Right lobe of liver (tissue), 6 donors: Measurements from ENCODE around the gene CLDN5. TPM values are rescaled to one million over a fixed set of nuclear protein-coding genes. Genes with fewer than 3 reads are reported as not detected.

Experiments
- ATAC-seq, 4 donors: fragments of 200-7000 bp; cut with Tn5 transposase; one replicate each; pipeline ENCODE4 v1.9.1; 2020; ENCODE audit warnings: mild to moderate bottlenecking in 4 of 4, moderate library complexity in 4 of 4
- DNase-seq, 3 donors: peaks; one replicate each; pipeline ENCODE4 v3.0.0-alpha.2; 2020
- H3K27ac ChIP-seq, 3 donors: fragments of 200-600 bp; one replicate each; pipeline ENCODE4 v1.8.0; 2022
- H3K27me3 ChIP-seq, 2 donors: fragments of 200-600 bp; one replicate each; pipeline ENCODE4 v1.8.0; 2022
- H3K36me3 ChIP-seq, 4 donors: fragments of 200-600 bp; sonication (generic) in 1 of 4; one replicate each; pipeline versions ENCODE4 v1.5.1 to v1.8.0; 2017 to 2022; ENCODE audit warnings: control low read depth in 1 of 4
- H3K4me1 ChIP-seq, 4 donors: fragments of 200-600 bp; sonication (generic) in 1 of 4; one replicate each; pipeline versions ENCODE4 v1.5.1 to v1.8.0; 2017 to 2022; ENCODE audit warnings: control low read depth in 1 of 4
- H3K4me3 ChIP-seq, 3 donors: fragments of 200-600 bp; one replicate each; pipeline ENCODE4 v1.8.0; 2022
- H3K9me3 ChIP-seq, 4 donors: fragments of 200-600 bp; sonication (generic) in 1 of 4; one replicate each; pipeline versions ENCODE4 v1.5.1 to v1.8.0; 2017 to 2022; ENCODE audit warnings: control low read depth in 1 of 4
- CTCF ChIP-seq, 4 donors: fragments of 200-600 bp in 3 of 4; fragments of 450-650 bp in 1 of 4; IDR thresholded peaks; one replicate each; pipeline versions ENCODE4 v1.5.1 to v1.8.0; 2016 to 2022; ENCODE audit warnings: antibody characterized with exemption in 4 of 4, mild to moderate bottlenecking in 2 of 4
- POLR2A ChIP-seq: fragments of 450-650 bp; IDR thresholded peaks from one replicate; pipeline ENCODE4 v1.6.1; 2017; ENCODE audit warnings: antibody characterized with exemption, mild to moderate bottlenecking
- WGBS: methylation state at CpG from one replicate; pipeline ENCODE4 v1.1.6; 2018; ENCODE audit warnings: low coverage, low lambda C conversion rate; ENCODE audit not compliant: insufficient coverage; ENCODE audit errors: missing lambda C conversion rate; 5-methylcytosine and 5-hydroxymethylcytosine counted together
- intact Hi-C, 2 donors: fragments of 100-400 bp; cut with DNase I; formaldehyde crosslinking; loops; one replicate each; pipeline versions ENCODE4 v1.11.2 to v1.14.1; 2022
- total RNA-seq, 6 experiments: library from RNA; depleted of rRNA in 2 of 6; stranded (reverse); fragments of >200 nt in 2 of 6; fragmentation: NEBNext Ultra II Directional in 3 of 6; extraction: Animal tissue kit (Norgen Biotek cat#: 25700) in 3 of 6; gene quantifications; one replicate each; pipeline versions ENCODE4 v1.1.0 to v1.2.4, GENCODE V29; 2016 to 2023
- donor health status: DM: no; HTN: yes; CAD: no.
- donor health status: DM: no; HTN: no; CAD: no.
- donor health status: DM: no; HTN: no; CAD: no.
- donor health status: DM: no; HTN: yes; CAD: no.
- donor health status: DM: no; HTN: yes; CAD: no.

CLDN5 gene
- total RNA-seq, 6 experiments from 2014 or later = 4.4 to 12.1 (median 5.7) TPM

- Histone ChIP-seq H3K27me3 (peaks cover 0 to 21% of the 10 kb centered on the region in 2 donors), H3K4me1 (peaks cover 0 to 14% (median 2%) of the 10 kb centered on the region in 4 donors), H3K9me3 (no peaks in the 10 kb centered on the region), H3K4me3 (peak overlapping the region; percentile 29 to 40 (median 35)), H3K27ac (no peak overlapping the region), H3K36me3 (no peaks in the 10 kb centered on the region)
- WGBS = 30% methylated on average over 2 of the region's 9 CpGs
- no peak for DNase-seq
- no peak for TF ChIP-seq CTCF (IDR thresholded peaks at IDR 0.05)
- ATAC-seq = no peak
- intact Hi-C loops = no loop called here
Measured at GRCh38 chr22:19522881-19523239, 1.4 kb downstream of the CLDN5 start.

- peak in 1 of 3 donors; percentile 49 for DNase-seq
- WGBS = 40% methylated on average over 1 of the region's 16 CpGs
- Histone ChIP-seq H3K9me3 (no peaks in the 10 kb centered on the region), H3K27ac (no peak overlapping the region), H3K4me3 (peak overlapping the region; percentile 29 to 40 (median 35)), H3K36me3 (no peaks in the 10 kb centered on the region), H3K27me3 (peaks cover 0 to 21% of the 10 kb centered on the region in 2 donors), H3K4me1 (peaks cover 0 to 14% (median 2%) of the 10 kb centered on the region in 4 donors)
- ATAC-seq = no peak
- intact Hi-C loops = no loop called here
- TF ChIP-seq POLR2A (no peak), CTCF (IDR thresholded peaks at IDR 0.05) (no peak)
Measured at GRCh38 chr22:19522190-19522880, 1.9 kb downstream of the CLDN5 start.

- ATAC-seq (no peak), DNase-seq (peak in 1 of 3 donors; percentile 40)
- TF ChIP-seq CTCF (IDR thresholded peaks at IDR 0.05) (no peak), POLR2A (no peak)
- H3K9me3 ChIP-seq = no peaks in the 10 kb centered on the region
- 88% methylated on average over 8 of the region's 10 CpGs for WGBS
- peaks cover 0 to 14% (median 2%) of the 10 kb centered on the region in 4 donors for H3K4me1 ChIP-seq
- intact Hi-C loops = no loop called here
- H3K4me3 ChIP-seq = no peak overlapping the region
- H3K36me3 ChIP-seq = no peaks in the 10 kb centered on the region
- peaks cover 0 to 21% of the 10 kb centered on the region in 2 donors for H3K27me3 ChIP-seq
- H3K27ac ChIP-seq = no peak overlapping the region
Measured at GRCh38 chr22:19520566-19521305, 3.5 kb downstream of the CLDN5 start.

GRCh38 chr22:19520007-19520406 is 4.2 kb downstream of the CLDN5 start:
- peak in 1 of 3 donors; percentile 39 for DNase-seq
- Histone ChIP-seq H3K4me3 (no peak overlapping the region), H3K27ac (no peak overlapping the region), H3K9me3 (no peaks in the 10 kb centered on the region), H3K4me1 (peaks cover 0 to 14% (median 2%) of the 10 kb centered on the region in 4 donors), H3K36me3 (no peaks in the 10 kb centered on the region), H3K27me3 (peaks cover 0 to 21% of the 10 kb centered on the region in 2 donors)
- intact Hi-C loops = no loop called here
- ATAC-seq = no peak
- TF ChIP-seq POLR2A = no peak
- no peak for TF ChIP-seq CTCF (IDR thresholded peaks at IDR 0.05)
- WGBS = 100% methylated on average over 1 of the region's 6 CpGs
